Fibroblast of the aortic adventitia (primary cell): ENCODE data around the gene COL9A3. TPM values are rescaled to one million over a fixed set of nuclear protein-coding genes. Genes with fewer than 3 reads are reported as not detected.
A peak's percentile ranks its signal among the peaks of the same experiment; 100 is the strongest.

Source experiments
- DNase-seq: peaks from one replicate; pipeline ENCODE4 v3.0.0-alpha.2; 2010; ENCODE audit warnings: low read depth
- H3K4me3 ChIP-seq: 2 replicates; pipeline ENCODE4 v1.5.1; 2011; ENCODE audit warnings: low read depth, mild to moderate bottlenecking, control low read depth, low read length, moderate library complexity
- CTCF ChIP-seq: IDR thresholded peaks from 2 replicates; pipeline ENCODE4 v1.5.1; 2011; ENCODE audit warnings: mild to moderate bottlenecking, low read length, control low read depth, inconsistent platforms; ENCODE audit not compliant: insufficient read depth
- total RNA-seq: library from RNA; depleted of rRNA; stranded (reverse); fragments of >200 nt; gene quantifications from 2 replicates; pipeline ENCODE4 v1.2.3, GENCODE V29; 2012; ENCODE audit warnings: low replicate concordance

COL9A3 gene
- total RNA-seq, 1 donor, result 0.36 TPM

GRCh38 chr20:62792182-62792939 is 24.5 kb upstream of the COL9A3 start:
- DNase-seq, result peak; percentile 15
- H3K4me3 ChIP-seq, result no peak overlapping the region
- TF ChIP-seq CTCF, result no peak

GRCh38 chr20:62792940-62793756 is 23.7 kb upstream of the COL9A3 start:
- H3K4me3 ChIP-seq, result no peak overlapping the region
- no peak for DNase-seq
- TF ChIP-seq CTCF, result no peak

GRCh38 chr20:62793757-62794006 is 23.2 kb upstream of the COL9A3 start:
- no peak for TF ChIP-seq CTCF
- no peak for DNase-seq
- peak overlapping the region; percentile 47 for H3K4me3 ChIP-seq

GRCh38 chr20:62794007-62794724 is 22.7 kb upstream of the COL9A3 start:
- H3K4me3 ChIP-seq, result peak overlapping the region; percentile 69
- no peak for TF ChIP-seq CTCF
- peak; percentile 91 for DNase-seq

- TF ChIP-seq CTCF, result no peak
- peak overlapping the region; percentile 69 for H3K4me3 ChIP-seq
- peak; percentile 44 for DNase-seq
Measured at GRCh38 chr20:62795023-62795761, 21.7 kb upstream of the COL9A3 start.

- DNase-seq, result no peak
- no peak for TF ChIP-seq CTCF
- peak overlapping the region; percentile 74 for H3K4me3 ChIP-seq
Measured at GRCh38 chr20:62796699-62797491, 20.0 kb upstream of the COL9A3 start.
